ENCODE data around the gene ULK4.

- TF ChIP-seq CTCF (IDR thresholded peaks at IDR 0.05) (no peak), EP300 (IDR thresholded peaks at IDR 0.05) (no peak)
Observed at GRCh38 chr3:41673650-41674049, 288.3 kb downstream of the ULK4 start.

All from tibial nerve (tissue), 4 donors.